ENCODE data around the gene SHOX.
"Not testable (repeated sequence)": the region's sequence is repeated elsewhere in the genome, so short reads cannot be mapped to it uniquely, and the experiment has no call there.

SHOX gene

GRCh38 chrX:625137-625691 is 5.4 kb upstream of the SHOX start:
- H3K27ac ChIP-seq: no peak overlapping the region
- no peak for TF ChIP-seq CTCF (conservative IDR thresholded peaks at IDR 0.05)

GRCh38 chrX:626047-626446 is 4.5 kb upstream of the SHOX start:
- not testable (repeated sequence) for H3K27ac ChIP-seq

- no peak for TF ChIP-seq CTCF (conservative IDR thresholded peaks at IDR 0.05)
Observed at GRCh38 chrX:626745-627509, 3.7 kb upstream of the SHOX start.

GRCh38 chrX:627510-627981 is 3.0 kb upstream of the SHOX start:
- TF ChIP-seq CTCF (conservative IDR thresholded peaks at IDR 0.05): no peak
- no peak overlapping the region for H3K27ac ChIP-seq

More at GRCh38 chrX:626745-627509, 3.7 kb upstream of the SHOX start:
- H3K27ac ChIP-seq: no peak overlapping the region

- no peak for TF ChIP-seq CTCF (conservative IDR thresholded peaks at IDR 0.05)
- no peak overlapping the region for H3K27ac ChIP-seq
Observed at GRCh38 chrX:627995-628394, 2.6 kb upstream of the SHOX start.

GRCh38 chrX:629230-630006 is 1.2 kb upstream of the SHOX start:
- H3K27ac ChIP-seq: no peak overlapping the region
- no peak for TF ChIP-seq CTCF (conservative IDR thresholded peaks at IDR 0.05)

- H3K27ac ChIP-seq: no peak overlapping the region
- no peak for TF ChIP-seq CTCF (conservative IDR thresholded peaks at IDR 0.05)
Observed at GRCh38 chrX:630007-630611, 482 bp upstream of the SHOX start.
